IMR-90 (cell line): ENCODE measurements around the gene GTF2F1. TPM values are rescaled to one million over a fixed set of nuclear protein-coding genes. Genes with fewer than 3 reads are reported as not detected.
"Not testable (repeated sequence)": the region's sequence is repeated elsewhere in the genome, so short reads cannot be mapped to it uniquely, and the experiment has no call there.

Experiments used
- ATAC-seq: fragments of 200-7000 bp; cut with Tn5 transposase; 2 replicates; pipeline ENCODE4 v1.9.1; 2020; ENCODE audit warnings: low read depth, mild to moderate bottlenecking, moderate library complexity
- BruUV-seq: library from RNA; stranded (reverse); fragments of 400-500 nt; replicated peaks from 2 replicates; lab custom pipeline; 2021; lab: Mats Ljungman, UMichigan
- CTCF ChIA-PET: fragments of 300-600 bp; formaldehyde crosslinking; extraction: SDS; loops from one replicate; lab custom pipeline; 2021; ENCODE audit warnings: antibody characterized with exemption; lab: Yijun Ruan, JAX
- POLR2A ChIA-PET: fragments of 300-600 bp; sonication (Branson Sonifier 250); formaldehyde crosslinking; loops from one replicate; lab custom pipeline; 2022; ENCODE audit warnings: antibody characterized with exemption; ENCODE audit not compliant: unreplicated experiment; lab: Charles Lee
- DNase-seq: peaks from one replicate; pipeline ENCODE4 v3.0.0; 2013
- H2AFZ ChIP-seq: replicated peaks from 2 replicates; pipeline ENCODE3; 2013; ENCODE audit warnings: low read length, mild to moderate bottlenecking; ENCODE audit not compliant: poor library complexity
- H2AK5ac ChIP-seq: 2 replicates; pipeline ENCODE4 v1.6.1; 2013; ENCODE audit warnings: low read depth, low read length, inconsistent platforms
- H2AK9ac ChIP-seq: replicated peaks from 2 replicates; pipeline ENCODE3; 2013; ENCODE audit warnings: mild to moderate bottlenecking, low read depth, low read length, moderate library complexity; ENCODE audit not compliant: poor library complexity
- H2BK120ac ChIP-seq: 2 replicates; pipeline ENCODE4 v1.6.1; 2013; ENCODE audit warnings: low read depth, low read length, inconsistent platforms
- H2BK15ac ChIP-seq: 3 replicates; pipeline ENCODE4 v1.6.1; 2013; ENCODE audit warnings: low read depth, low read length, inconsistent platforms
- H2BK20ac ChIP-seq: 2 replicates; pipeline ENCODE4 v1.6.1; 2013; ENCODE audit warnings: low read depth, mild to moderate bottlenecking, inconsistent platforms, low read length, moderate library complexity
- H2BK5ac ChIP-seq: 2 replicates; pipeline ENCODE4 v1.6.1; 2013; ENCODE audit warnings: mild to moderate bottlenecking, low read depth, low read length, inconsistent platforms; ENCODE audit not compliant: poor library complexity, severe bottlenecking
- H3K14ac ChIP-seq: replicated peaks from 2 replicates; pipeline ENCODE4 v1.6.1; 2013; ENCODE audit warnings: low read depth, low read length, inconsistent platforms
- H3K18ac ChIP-seq: 2 replicates; pipeline ENCODE4 v1.6.1; 2013; ENCODE audit warnings: low read depth, low read length, control low read depth
- H3K23ac ChIP-seq: 2 replicates; pipeline ENCODE4 v1.6.1; 2013; ENCODE audit warnings: low read depth, low read length, inconsistent platforms
- H3K27ac ChIP-seq: 2 replicates; pipeline ENCODE4 v1.5.1; 2013; ENCODE audit warnings: mild to moderate bottlenecking, control low read depth, low read length; ENCODE audit not compliant: insufficient read depth
- H3K27me3 ChIP-seq: 2 replicates; pipeline ENCODE4 v1.6.1; 2013; ENCODE audit warnings: low read length; ENCODE audit not compliant: control insufficient read depth, insufficient read depth
- H3K36me3 ChIP-seq: 2 replicates; pipeline ENCODE4 v1.6.1; 2013; ENCODE audit warnings: low read length, mixed read lengths; ENCODE audit not compliant: control insufficient read depth, insufficient read depth
- H3K4ac ChIP-seq: 2 replicates; pipeline ENCODE4 v1.6.1; 2013; ENCODE audit warnings: low read depth, low read length, inconsistent platforms
- H3K4me1 ChIP-seq: 2 replicates; pipeline ENCODE4 v1.6.1; 2013; ENCODE audit warnings: low read length, mixed read lengths; ENCODE audit not compliant: control insufficient read depth, insufficient read depth
- H3K4me2 ChIP-seq: 2 replicates; pipeline ENCODE4 v1.6.1; 2013; ENCODE audit warnings: low read depth, mild to moderate bottlenecking, control low read depth, low read length, moderate library complexity
- H3K4me3 ChIP-seq: 2 replicates; pipeline ENCODE4 v1.5.1; 2013; ENCODE audit warnings: low read depth, mild to moderate bottlenecking, control low read depth, low read length, moderate library complexity; ENCODE audit not compliant: insufficient read depth
- H3K56ac ChIP-seq: 2 replicates; pipeline ENCODE4 v1.6.1; 2013; ENCODE audit warnings: low read length, inconsistent platforms; ENCODE audit not compliant: insufficient read depth; ENCODE audit errors: extremely low read depth
- H3K79me1 ChIP-seq, 2 experiments: 2 replicates each; pipeline ENCODE4 v1.6.1; 2013; ENCODE audit warnings: low read length in 2 of 2, inconsistent platforms in 1 of 2, low read depth in 1 of 2
- H3K9ac ChIP-seq: 2 replicates; pipeline ENCODE4 v1.6.1; 2013; ENCODE audit warnings: low read depth, low read length, control low read depth
- H3K9me1 ChIP-seq: 2 replicates; pipeline ENCODE4 v1.6.1; 2013; ENCODE audit warnings: low read length, inconsistent platforms; ENCODE audit not compliant: insufficient read depth
- H3K9me3 ChIP-seq: 2 replicates; pipeline ENCODE4 v1.6.1; 2013; ENCODE audit warnings: low read length; ENCODE audit not compliant: control insufficient read depth, insufficient read depth
- H4K20me1 ChIP-seq: 2 replicates; pipeline ENCODE4 v1.6.1; 2013; ENCODE audit warnings: low read length, inconsistent platforms; ENCODE audit not compliant: insufficient read depth
- H4K5ac ChIP-seq: 2 replicates; pipeline ENCODE4 v1.6.1; 2013; ENCODE audit warnings: mild to moderate bottlenecking, low read depth, low read length, control low read depth
- H4K8ac ChIP-seq, 2 experiments: 2 replicates each; pipeline ENCODE4 v1.6.1; 2013; ENCODE audit warnings: low read depth in 2 of 2, low read length in 2 of 2, control low read depth in 1 of 2, inconsistent platforms in 1 of 2
- H4K91ac ChIP-seq: 2 replicates; pipeline ENCODE4 v1.6.1; 2013; ENCODE audit warnings: low read depth, low read length, inconsistent platforms; ENCODE audit not compliant: insufficient read depth
- WGBS, 2 experiments: methylation state at CpG; one replicate each; pipeline versions ENCODE4 v1.1.5 to v1.1.7; 2013; ENCODE audit warnings: missing lambda C conversion rate in 2 of 2; ENCODE audit not compliant: insufficient read length in 1 of 2; ENCODE audit errors: extremely low coverage in 2 of 2; 5-methylcytosine and 5-hydroxymethylcytosine counted together
- dilution Hi-C: fragments of 300-500 bp; cut with HindIII; formaldehyde crosslinking; loops from one replicate; pipeline ENCODE4 v1.14.3; 2018; ENCODE audit warnings: low sequenced_read_pairs; ENCODE audit not compliant: unreplicated experiment
- in situ Hi-C: fragments of 300-500 bp; cut with MboI; formaldehyde crosslinking; loops from 3 replicates; pipeline ENCODE4 v1.14.3; 2019; ENCODE audit warnings: low sequenced_read_pairs, inconsistent platforms, mixed read lengths
- intact Hi-C: fragments of 100-400 bp; cut with micrococcal nuclease; formaldehyde crosslinking; loops from 2 replicates; pipeline ENCODE4 v1.10.0; 2022
- polyA plus RNA-seq, 3 experiments: library from polyadenylated mRNA; depleted of rRNA; stranded (reverse); fragments of >200 nt; gene quantifications; 2 replicates each; pipeline ENCODE4 v1.2.3, GENCODE V29; 2012; ENCODE audit warnings: low replicate concordance in 1 of 3
- total RNA-seq: library from RNA; depleted of rRNA; stranded (reverse); fragments of >200 nt; gene quantifications from 2 replicates; pipeline ENCODE4 v1.2.3, GENCODE V29; 2012

GTF2F1 gene
- total and polyA plus RNA-seq, 2 of the 4 experiments (the other 2 are of a cell fraction), result 43.7 to 51.4 TPM

DNA sequence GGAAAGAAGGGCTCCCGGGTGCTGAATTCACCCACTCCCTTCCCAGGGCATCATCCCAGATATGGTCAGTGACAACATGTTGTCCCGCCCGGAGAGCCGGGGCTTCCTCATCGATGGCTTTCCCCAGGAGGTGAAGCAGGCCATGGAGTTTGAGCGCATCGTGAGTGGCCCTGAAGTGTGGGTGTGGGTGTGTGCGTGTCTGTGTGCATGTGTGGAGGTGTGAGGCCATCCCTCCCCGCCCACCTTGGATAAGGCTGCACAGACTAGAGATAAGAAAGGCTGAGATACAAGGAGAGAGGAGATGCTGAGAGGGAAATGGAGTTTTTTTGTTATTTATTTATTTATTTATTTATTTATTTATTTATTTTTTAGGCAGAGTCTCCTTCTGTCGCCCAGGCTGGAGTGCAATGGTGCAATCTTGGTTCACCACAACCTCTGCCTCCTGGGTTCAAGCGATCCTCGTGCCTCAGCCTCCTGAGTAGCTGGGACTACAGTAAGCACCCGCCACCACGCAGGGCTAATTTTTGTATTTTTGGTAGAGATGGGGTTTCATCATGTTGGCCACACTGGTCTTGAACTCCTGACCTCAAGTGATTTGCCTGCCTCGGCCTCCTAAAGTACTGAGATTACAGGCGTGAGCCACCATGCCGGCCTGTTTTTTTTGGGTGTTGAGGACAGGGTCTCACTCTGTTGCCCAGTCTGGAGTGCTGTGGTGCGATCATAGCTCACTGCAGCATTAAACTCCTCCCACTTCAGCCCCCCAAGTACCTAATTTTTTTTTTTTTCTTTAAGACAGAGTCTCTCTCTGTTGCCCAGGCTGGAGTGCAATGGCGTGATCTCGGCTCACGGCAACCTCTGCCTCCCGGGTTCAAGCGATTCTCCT lies 7.3 kb upstream of the GTF2F1 start:
- CTCF ChIA-PET, DNase-seq: not testable (repeated sequence)
- 94% methylated on average over 3 of the region's 23 CpGs; no CpG with 5 or more reads in 1 of the 2 experiments for WGBS, 2 experiments

More for the DNA sequence above, 7.3 kb upstream of the GTF2F1 start:
- H3K4me2 ChIP-seq, H2BK120ac ChIP-seq, H3K79me1 ChIP-seq, H3K36me3 ChIP-seq, H2BK20ac ChIP-seq, H2BK15ac ChIP-seq, H4K91ac ChIP-seq, H2AK5ac ChIP-seq, intact Hi-C loops, H4K8ac ChIP-seq, H3K18ac ChIP-seq, H3K9me3 ChIP-seq, H3K27me3 ChIP-seq, H3K14ac ChIP-seq, H3K9me1 ChIP-seq, H4K20me1 ChIP-seq, ATAC-seq, BruUV-seq, H3K4ac ChIP-seq, H3K23ac ChIP-seq, POLR2A ChIA-PET, in situ Hi-C loops, H3K56ac ChIP-seq, H3K9ac ChIP-seq, dilution Hi-C loops, H4K5ac ChIP-seq, H3K4me3 ChIP-seq, H2AK9ac ChIP-seq, H3K4me1 ChIP-seq, H3K27ac ChIP-seq, H2BK5ac ChIP-seq: not testable (repeated sequence)
- peak overlapping the region; percentile 56 for H2AFZ ChIP-seq
